ENCODE measurements around the gene CNTNAP2. TPM values are rescaled to one million over a fixed set of nuclear protein-coding genes. Genes with fewer than 3 reads are reported as not detected.

Gene CNTNAP2
- total and polyA plus RNA-seq, 2 of the 8 experiments (the other 6 are each of a cell fraction or from before 2014, with no cell fraction given): 27.9 to 71.0 TPM

- TF ChIP-seq CHD7 (IDR thresholded peaks at IDR 0.05; ENCODE audit: insufficient replicate concordance, low read length) (no peak), SIN3A (conservative IDR thresholded peaks at IDR 0.05 in 1 of 2, IDR thresholded peaks at IDR 0.05 in 1 of 2; ENCODE audit: low read depth in 1 of 2, low read length in 2 of 2) (no peak), ATF2 (IDR thresholded peaks at IDR 0.05; ENCODE audit: low read length) (no peak), CTBP2 (IDR thresholded peaks at IDR 0.05; ENCODE audit: borderline replicate concordance, insufficient read depth, insufficient read length, low read length) (no peak), JUN (IDR thresholded peaks at IDR 0.05; ENCODE audit: low read depth, low read length) (no peak)
These were observed 1461.6 kb downstream of the CNTNAP2 start (continued) for GRCh38 chr7:147578196-147578595.
